ENCODE measurements around the gene ZNF669.
"Not testable (repeated sequence)": the region's sequence is repeated elsewhere in the genome, so short reads cannot be mapped to it uniquely, and the experiment has no call there.

GRCh38 chr1:247139557-247139956 is 35.4 kb upstream of the ZNF669 start:
- TF ChIP-seq CTCF, POLR2A (IDR thresholded peaks at IDR 0.05): not testable (repeated sequence)
